Measurements from ENCODE around the gene SORT1. TPM values are rescaled to one million over a fixed set of nuclear protein-coding genes. Genes with fewer than 3 reads are reported as not detected.

Gene SORT1
- total and polyA plus RNA-seq, 2 of the 8 experiments (the other 6 are each of a cell fraction or from before 2014, with no cell fraction given): 18.7 to 69.6 TPM

- TF ChIP-seq ZNF274 (IDR thresholded peaks at IDR 0.05; ENCODE audit: borderline replicate concordance, extremely low read depth, low read length) (no peak), CTCF (IDR thresholded peaks at IDR 0.05; ENCODE audit: control extremely low read depth in 1 of 3, insufficient read depth in 1 of 3, low read depth in 1 of 3, low read length in 3 of 3) (no peak), MAX (IDR thresholded peaks at IDR 0.05) (no peak), POLR2A (IDR thresholded peaks at IDR 0.05; ENCODE audit: control extremely low read depth in 1 of 2, low read depth in 2 of 2, low read length in 2 of 2) (no peak), BACH1 (IDR thresholded peaks at IDR 0.05; ENCODE audit: low read length) (no peak), TAF7 (optimal IDR thresholded peaks at IDR 0.05; ENCODE audit: borderline replicate concordance, low read depth, low read length) (no peak), TBP (IDR thresholded peaks at IDR 0.05; ENCODE audit: low read depth, low read length) (no peak)
These were observed 116.9 kb downstream of the SORT1 start (continued) for GRCh38 chr1:109280862-109281261.
